Vagina (tissue), 2 donors: ENCODE data around the gene MMP28. TPM values are rescaled to one million over a fixed set of nuclear protein-coding genes. Genes with fewer than 3 reads are reported as not detected.
A peak's percentile ranks its signal among the peaks of the same experiment; 100 is the strongest.

Experiments used
- DNase-seq, 2 donors: peaks; one replicate each; pipeline ENCODE4 v3.0.0-alpha.2; 2017; ENCODE audit errors: extremely low spot score in 2 of 2
- H3K27ac ChIP-seq: fragments of 200-600 bp; sonication (generic); one replicate; pipeline ENCODE4 v1.5.1; 2019
- H3K27me3 ChIP-seq: fragments of 200-600 bp; sonication (generic); one replicate; pipeline ENCODE4 v1.5.1; 2019
- H3K36me3 ChIP-seq, 2 donors: fragments of 200-600 bp; sonication (generic); one replicate each; pipeline ENCODE4 v1.5.1; 2017 to 2019
- H3K4me1 ChIP-seq: fragments of 200-600 bp; sonication (generic); one replicate; pipeline ENCODE4 v1.5.1; 2019
- H3K4me3 ChIP-seq, 2 donors: fragments of 200-600 bp; sonication (generic); 1 replicate in 1 of 2; 2 replicates in 1 of 2; pipeline ENCODE4 v1.5.1; 2016 to 2019
- H3K9me3 ChIP-seq: fragments of 200-600 bp; sonication (generic); one replicate; pipeline ENCODE4 v1.5.1; 2019
- POLR2A ChIP-seq, 2 donors: fragments of 450-650 bp; IDR thresholded peaks; one replicate each; pipeline ENCODE4 v1.6.1; 2017; ENCODE audit warnings: antibody characterized with exemption in 2 of 2, mild to moderate bottlenecking in 2 of 2, moderate library complexity in 2 of 2
- POLR2AphosphoS5 ChIP-seq, 2 donors: sonication (generic); formaldehyde crosslinking; IDR thresholded peaks; one replicate each; pipeline ENCODE4 v1.9.0; 2017; ENCODE audit warnings: antibody characterized with exemption in 2 of 2, mild to moderate bottlenecking in 2 of 2, low read depth in 1 of 2; ENCODE audit not compliant: insufficient read depth in 1 of 2
- intact Hi-C: fragments of 100-400 bp; cut with DNase I; formaldehyde crosslinking; loops from one replicate; pipeline ENCODE4 v1.15.1; 2023
- total RNA-seq: library from RNA; depleted of rRNA; stranded (reverse); fragments of >200 nt; gene quantifications from one replicate; pipeline ENCODE4 v1.2.3, GENCODE V29; 2016
- TF ChIP-seq, protein P1 (sequence below), 3 experiments: fragments of 450-650 bp in 2 of 3; fragments of 200-600 bp in 1 of 3; sonication (generic) in 1 of 3; IDR thresholded peaks; one replicate each; pipeline ENCODE4 v1.5.1; 2017 to 2019; ENCODE audit warnings: antibody characterized with exemption in 3 of 3, mild to moderate bottlenecking in 2 of 3, moderate library complexity in 2 of 3

The MMP28 gene
- total RNA-seq, 1 donor from 2014 or later: 32.2 TPM

DNA sequence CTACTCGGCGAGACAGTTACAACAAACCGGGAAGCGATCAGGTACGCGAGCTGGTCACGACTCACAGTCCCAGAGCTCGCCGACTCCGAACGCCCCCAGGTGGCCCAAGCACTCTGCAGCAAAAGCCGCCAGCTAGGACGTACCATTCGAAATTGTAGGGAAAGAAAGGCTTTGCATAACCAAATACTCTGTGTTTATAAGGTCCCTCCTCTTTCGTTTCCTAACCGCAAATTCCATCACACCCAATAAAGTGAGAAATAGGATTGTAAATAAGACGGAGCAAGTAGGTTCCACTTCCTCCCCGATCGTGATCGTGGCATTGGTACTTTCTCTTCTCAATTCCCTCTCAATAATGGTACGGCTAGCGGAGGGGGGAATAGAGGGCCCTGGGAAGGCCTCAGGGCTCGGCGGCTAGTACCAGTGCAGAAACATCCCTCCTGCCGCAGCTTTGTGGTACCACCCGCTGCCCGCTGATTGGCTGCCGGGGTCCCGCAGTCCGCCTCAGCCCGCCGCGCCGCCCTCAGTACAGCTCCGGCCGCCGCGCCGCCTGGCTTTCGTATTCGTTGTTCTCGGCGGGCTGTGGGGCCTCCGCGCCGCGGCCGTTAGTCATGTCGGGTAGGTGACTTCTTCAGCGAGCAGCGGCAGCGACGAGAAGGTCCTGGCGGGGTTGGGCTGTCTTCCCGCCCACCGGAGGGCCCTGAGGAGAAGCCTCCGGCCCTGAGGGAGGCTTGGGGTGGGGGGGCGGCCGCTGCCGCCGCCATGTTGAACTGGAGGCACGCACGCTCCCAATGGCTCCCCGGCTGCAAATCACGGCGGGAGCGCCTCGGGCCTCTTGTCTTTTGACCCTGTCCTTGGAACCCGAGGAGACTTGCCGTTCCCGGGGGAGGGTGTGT lies 13.8 kb upstream of the MMP28 start, which contains the start of gene TAF15:
Gene TAF15, plus strand, starts transcription at position 523 of the 893 bp plus-strand sequence. Its CDS starts 86 bp downstream, at position 609.
- intact Hi-C loops: no loop called here
- H3K36me3 ChIP-seq: no peaks in the 10 kb centered on the region
- peak within 1 kb of the TSS; percentile 97 for H3K27ac ChIP-seq
- DNase-seq: peak in 1 of 2 donors; percentile 96
- peak; percentile 88 to 100 for TF ChIP-seq POLR2AphosphoS5 (IDR thresholded peaks at IDR 0.05; ENCODE audit: insufficient read depth in 1 of 2, low read depth in 1 of 2)
- TF ChIP-seq, protein P1, sequence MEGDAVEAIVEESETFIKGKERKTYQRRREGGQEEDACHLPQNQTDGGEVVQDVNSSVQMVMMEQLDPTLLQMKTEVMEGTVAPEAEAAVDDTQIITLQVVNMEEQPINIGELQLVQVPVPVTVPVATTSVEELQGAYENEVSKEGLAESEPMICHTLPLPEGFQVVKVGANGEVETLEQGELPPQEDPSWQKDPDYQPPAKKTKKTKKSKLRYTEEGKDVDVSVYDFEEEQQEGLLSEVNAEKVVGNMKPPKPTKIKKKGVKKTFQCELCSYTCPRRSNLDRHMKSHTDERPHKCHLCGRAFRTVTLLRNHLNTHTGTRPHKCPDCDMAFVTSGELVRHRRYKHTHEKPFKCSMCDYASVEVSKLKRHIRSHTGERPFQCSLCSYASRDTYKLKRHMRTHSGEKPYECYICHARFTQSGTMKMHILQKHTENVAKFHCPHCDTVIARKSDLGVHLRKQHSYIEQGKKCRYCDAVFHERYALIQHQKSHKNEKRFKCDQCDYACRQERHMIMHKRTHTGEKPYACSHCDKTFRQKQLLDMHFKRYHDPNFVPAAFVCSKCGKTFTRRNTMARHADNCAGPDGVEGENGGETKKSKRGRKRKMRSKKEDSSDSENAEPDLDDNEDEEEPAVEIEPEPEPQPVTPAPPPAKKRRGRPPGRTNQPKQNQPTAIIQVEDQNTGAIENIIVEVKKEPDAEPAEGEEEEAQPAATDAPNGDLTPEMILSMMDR (IDR thresholded peaks at IDR 0.05): peak in 2 of 3 experiments; percentile 27 to 61
- peak; percentile 34 to 99 for TF ChIP-seq POLR2A (IDR thresholded peaks at IDR 0.05)
- H3K27me3 ChIP-seq: no peaks in the 10 kb centered on the region
- no peaks in the 10 kb centered on the region for H3K9me3 ChIP-seq
- peaks cover 49% of the 10 kb centered on the region for H3K4me1 ChIP-seq
- H3K4me3 ChIP-seq: peak within 1 kb of the TSS; percentile 57 to 97

DNA sequence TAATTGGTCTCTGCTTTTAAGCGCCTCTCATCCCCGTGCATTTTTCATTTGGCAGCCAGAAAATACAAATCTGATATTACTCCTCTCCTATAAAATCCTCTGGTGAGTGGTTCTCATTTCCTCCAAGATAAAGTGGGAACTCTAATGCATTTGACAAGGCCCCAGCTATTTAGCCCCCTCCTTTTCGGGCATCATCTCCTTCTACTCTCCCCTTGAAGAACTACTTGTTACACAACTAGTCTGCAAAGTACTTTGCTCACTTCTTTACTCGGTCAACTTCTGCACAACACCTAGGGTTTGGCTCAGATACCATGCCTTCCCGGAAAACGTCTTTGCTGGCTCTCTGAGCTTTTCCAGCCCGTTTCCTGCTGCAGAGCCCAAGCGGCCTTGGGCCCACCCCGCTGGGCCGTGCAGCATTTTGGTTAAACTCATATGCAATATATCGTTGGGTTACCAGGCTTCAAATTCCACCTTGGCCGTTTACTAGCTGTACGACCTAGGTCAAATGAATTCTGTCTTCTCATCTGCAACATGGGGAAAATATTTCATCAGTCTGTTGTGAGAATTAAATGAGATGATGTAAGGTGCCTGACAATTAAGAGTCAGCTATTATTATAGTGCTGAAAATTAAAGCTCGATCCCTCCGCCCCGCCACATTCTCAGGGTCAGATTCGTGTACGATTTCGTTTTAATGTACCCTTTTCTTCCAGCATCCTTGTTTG lies 13.0 kb upstream of the MMP28 start:
- Histone ChIP-seq H3K27ac (peak overlapping the region; percentile 97), H3K4me3 (peak overlapping the region; percentile 57 to 97), H3K36me3 (no peaks in the 10 kb centered on the region), H3K27me3 (no peaks in the 10 kb centered on the region), H3K9me3 (no peaks in the 10 kb centered on the region), H3K4me1 (peaks cover 42% of the 10 kb centered on the region)
- TF ChIP-seq, protein P1 (IDR thresholded peaks at IDR 0.05): no peak
- TF ChIP-seq POLR2A (IDR thresholded peaks at IDR 0.05): no peak
- no peak for TF ChIP-seq POLR2AphosphoS5 (IDR thresholded peaks at IDR 0.05; ENCODE audit: insufficient read depth in 1 of 2, low read depth in 1 of 2)
- no peak for DNase-seq
- intact Hi-C loops: no loop called here

DNA sequence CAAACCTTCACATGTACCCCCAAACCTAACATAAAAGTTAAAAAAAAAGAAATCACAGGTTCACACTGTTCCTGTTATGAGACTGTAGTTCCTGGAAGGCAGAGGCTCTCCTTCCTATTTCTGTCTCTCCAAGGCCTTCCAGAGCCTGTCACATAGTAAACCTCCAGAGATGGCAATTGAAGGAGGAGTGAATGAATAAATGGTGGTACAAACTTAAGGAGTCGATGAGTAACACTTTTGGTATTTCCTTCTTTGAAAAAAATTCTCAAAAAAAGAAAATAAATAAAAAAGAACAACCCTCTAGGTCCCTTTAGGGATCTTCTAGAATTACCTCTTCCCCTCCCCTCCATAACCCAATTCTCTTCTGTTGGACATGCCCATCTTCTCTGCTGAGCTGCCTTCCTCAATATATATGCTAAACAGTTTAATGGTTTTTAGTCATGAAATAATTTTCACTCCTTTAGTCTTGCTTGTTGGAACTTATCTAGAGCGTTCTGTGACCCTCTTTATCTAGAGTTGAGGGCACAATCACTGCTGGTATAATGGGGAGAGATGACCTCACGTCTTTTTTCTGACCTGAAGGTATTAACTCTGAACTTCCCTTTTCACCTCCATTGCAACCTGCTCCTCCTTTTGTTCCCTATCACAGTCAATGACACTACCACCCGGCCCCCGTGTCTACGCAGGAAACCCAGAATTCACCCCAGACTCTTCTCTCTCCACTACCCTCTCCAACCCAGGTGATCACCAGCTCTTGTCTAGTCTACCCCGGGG lies 12.1 kb upstream of the MMP28 start:
- TF ChIP-seq POLR2AphosphoS5 (IDR thresholded peaks at IDR 0.05; ENCODE audit: insufficient read depth in 1 of 2, low read depth in 1 of 2): no peak
- TF ChIP-seq, protein P1 (IDR thresholded peaks at IDR 0.05): no peak
- no peak for TF ChIP-seq POLR2A (IDR thresholded peaks at IDR 0.05)
- Histone ChIP-seq H3K4me3 (no peak overlapping the region), H3K9me3 (no peaks in the 10 kb centered on the region), H3K36me3 (no peaks in the 10 kb centered on the region), H3K27me3 (no peaks in the 10 kb centered on the region), H3K4me1 (peaks cover 33% of the 10 kb centered on the region), H3K27ac (no peak overlapping the region)
- intact Hi-C loops: no loop called here
- no peak for DNase-seq

DNA sequence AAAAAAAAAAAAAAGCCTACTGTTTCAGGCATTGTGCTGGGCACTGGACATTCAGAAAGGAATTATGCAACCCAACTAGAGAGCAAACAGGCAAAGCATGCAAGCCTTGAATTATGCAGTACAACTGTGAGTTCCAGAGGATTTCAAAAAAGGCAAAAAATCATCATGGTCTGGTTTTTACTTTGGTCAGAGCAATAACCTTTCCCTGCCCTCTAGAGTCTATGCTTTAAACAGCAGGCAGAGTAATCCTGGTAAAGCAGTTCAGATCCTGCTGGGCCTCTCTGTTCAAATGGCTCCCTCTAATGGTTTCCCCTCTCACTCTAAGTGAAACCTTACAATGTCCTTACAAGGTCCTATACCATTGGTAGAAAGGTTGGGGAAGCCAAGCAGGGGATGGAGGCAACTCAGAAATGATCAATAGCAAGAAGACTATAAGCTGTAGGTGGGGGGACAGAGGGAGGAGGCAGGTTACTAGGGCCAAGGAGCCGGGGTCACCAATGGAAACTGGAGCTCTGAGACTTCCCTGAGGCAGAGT lies 9.3 kb upstream of the MMP28 start:
- no peaks in the 10 kb centered on the region for H3K9me3 ChIP-seq
- DNase-seq: no peak
- H3K4me3 ChIP-seq: no peak overlapping the region
- no peak for TF ChIP-seq POLR2A (IDR thresholded peaks at IDR 0.05)
- peak in 1 of 2 donors; percentile 72 for TF ChIP-seq POLR2AphosphoS5 (IDR thresholded peaks at IDR 0.05; ENCODE audit: insufficient read depth in 1 of 2, low read depth in 1 of 2)
- TF ChIP-seq, protein P1 (IDR thresholded peaks at IDR 0.05): peak; percentile 65 to 79 (median 66)
- H3K27me3 ChIP-seq: no peaks in the 10 kb centered on the region
- H3K36me3 ChIP-seq: no peaks in the 10 kb centered on the region
- intact Hi-C loops: loop anchor here (2.0 kb wide), 1 partner anchor 40 kb away; no protein-coding TSS in a partner anchor
- no peak overlapping the region for H3K27ac ChIP-seq
- peaks cover 26% of the 10 kb centered on the region for H3K4me1 ChIP-seq
